Endothelial cell (in vitro differentiated cells): ENCODE measurements around the gene SIDT2. TPM values are rescaled to one million over a fixed set of nuclear protein-coding genes. Genes with fewer than 3 reads are reported as not detected.
A peak's percentile ranks its signal among the peaks of the same experiment; 100 is the strongest.

Source experiments
- DNase-seq: peaks from one replicate; pipeline ENCODE4 v3.0.0; 2021; ENCODE audit warnings: low spot score
- H3K27ac Mint-ChIP-seq: one replicate; pipeline ENCODE4 v1.8.0; 2021; ENCODE audit warnings: mixed read lengths, inconsistent platforms; ENCODE audit not compliant: unreplicated experiment
- H3K27me3 Mint-ChIP-seq: one replicate; pipeline ENCODE4 v1.8.0; 2021; ENCODE audit warnings: mild to moderate bottlenecking, moderate library complexity, mixed read lengths, inconsistent platforms; ENCODE audit not compliant: unreplicated experiment
- H3K36me3 Mint-ChIP-seq: one replicate; pipeline ENCODE4 v1.8.0; 2021; ENCODE audit warnings: mild to moderate bottlenecking, low read depth, mixed read lengths, inconsistent platforms; ENCODE audit not compliant: unreplicated experiment
- H3K4me1 Mint-ChIP-seq: one replicate; pipeline ENCODE4 v1.8.0; 2021; ENCODE audit warnings: mild to moderate bottlenecking, mixed read lengths, inconsistent platforms; ENCODE audit not compliant: unreplicated experiment
- H3K4me3 Mint-ChIP-seq: one replicate; pipeline ENCODE4 v1.8.0; 2021; ENCODE audit warnings: mild to moderate bottlenecking, mixed read lengths, inconsistent platforms; ENCODE audit not compliant: unreplicated experiment
- H3K9me3 Mint-ChIP-seq: one replicate; pipeline ENCODE4 v1.8.0; 2021; ENCODE audit warnings: mixed read lengths, inconsistent platforms; ENCODE audit not compliant: unreplicated experiment
- CTCF ChIP-seq: fragments of 200-600 bp; sonication (generic); IDR thresholded peaks from one replicate; pipeline ENCODE4 v1.5.0; 2021; ENCODE audit warnings: antibody characterized with exemption; ENCODE audit not compliant: unreplicated experiment
- total RNA-seq: library from RNA; stranded (reverse); fragmentation: NEBNext Ultra II Directional; extraction: Animal tissue kit (Norgen Biotek cat#: 25700); gene quantifications from one replicate; pipeline ENCODE4 v1.2.1, GENCODE V29; 2021; ENCODE audit not compliant: unreplicated experiment

Gene SIDT2
- total RNA-seq, 1 donor from 2014 or later = 41.3 TPM

DNA sequence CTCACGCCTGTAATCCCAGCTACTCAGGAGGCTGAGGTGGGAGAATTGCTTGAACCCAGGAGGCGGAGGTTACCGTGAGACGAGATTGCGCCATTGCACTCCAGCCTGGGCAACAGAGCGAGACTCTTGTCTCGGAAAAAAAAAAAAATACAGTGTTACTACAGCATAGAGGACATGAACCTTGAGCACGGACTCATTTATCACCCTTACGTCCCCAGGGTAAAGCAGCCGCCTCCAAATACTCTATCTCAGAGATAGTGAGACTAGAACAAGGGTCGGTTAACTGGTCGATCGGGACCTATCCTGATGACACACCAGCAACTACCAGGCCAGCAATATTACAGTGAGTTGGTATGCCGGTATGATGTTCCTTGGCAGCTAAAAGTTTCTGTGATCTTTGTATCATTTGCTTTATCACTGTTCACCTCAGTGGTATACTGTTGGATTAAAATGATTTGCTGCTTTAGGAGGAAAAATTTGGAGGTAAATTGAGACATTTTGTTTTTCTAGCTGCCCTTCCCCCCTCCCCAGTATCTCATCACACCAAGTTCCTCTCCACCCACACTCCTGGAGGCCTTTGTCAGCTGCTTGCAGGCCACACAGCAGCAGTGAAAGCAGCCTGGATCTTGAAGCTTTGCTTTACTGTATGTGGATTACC, 7.0 kb upstream of the SIDT2 start:
- H3K4me3 Mint-ChIP-seq = no peak overlapping the region

DNA sequence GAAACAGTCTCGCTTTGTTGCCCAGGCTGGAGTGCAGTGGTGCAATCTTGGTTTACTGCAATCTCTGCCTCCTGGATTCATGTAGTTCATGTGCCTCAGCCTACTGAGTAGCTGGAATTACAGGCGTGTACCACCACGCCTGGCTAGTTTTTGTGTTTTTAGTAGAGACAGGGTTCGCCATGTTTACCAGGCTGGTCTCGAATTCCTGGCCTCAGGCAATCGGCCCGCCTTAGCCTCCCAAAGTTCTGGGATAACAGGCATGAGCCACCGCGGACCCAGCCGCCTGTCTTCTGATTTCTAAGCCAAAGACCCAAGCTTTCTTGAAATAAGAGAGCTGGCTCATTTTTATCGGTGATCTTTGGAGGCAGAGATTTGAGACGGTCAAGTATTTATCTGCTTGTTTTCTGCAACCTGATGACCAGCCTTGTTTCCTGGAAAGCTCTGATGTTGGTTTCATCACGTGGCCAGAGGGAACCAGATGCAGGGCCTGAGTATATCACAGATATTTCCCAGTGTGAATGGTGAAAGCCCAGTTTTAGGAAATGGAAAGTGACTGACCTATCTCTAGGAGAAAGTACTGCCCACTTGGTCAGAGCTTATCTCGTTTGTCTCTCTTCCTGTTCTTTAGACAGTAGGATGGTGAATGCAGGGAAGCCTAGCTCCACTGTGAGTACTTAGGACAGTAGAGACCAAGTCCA, 5.7 kb upstream of the SIDT2 start:
- H3K27me3 Mint-ChIP-seq = peaks cover 2% of the 10 kb centered on the region
- peaks cover 26% of the 10 kb centered on the region for H3K4me1 Mint-ChIP-seq
- H3K36me3 Mint-ChIP-seq = peaks cover 7% of the 10 kb centered on the region
- peak overlapping the region; percentile 72 for H3K27ac Mint-ChIP-seq
- H3K4me3 Mint-ChIP-seq = no peak overlapping the region
- no peak for TF ChIP-seq CTCF
- H3K9me3 Mint-ChIP-seq = no peaks in the 10 kb centered on the region
- DNase-seq = no peak

More for the DNA sequence above, 7.0 kb upstream of the SIDT2 start:
- TF ChIP-seq CTCF = no peak
- H3K4me1 Mint-ChIP-seq = peaks cover 23% of the 10 kb centered on the region
- peaks cover 12% of the 10 kb centered on the region for H3K36me3 Mint-ChIP-seq
- H3K27me3 Mint-ChIP-seq = peaks cover 2% of the 10 kb centered on the region
- no peak for DNase-seq
- H3K27ac Mint-ChIP-seq = no peak overlapping the region
- no peaks in the 10 kb centered on the region for H3K9me3 Mint-ChIP-seq

GRCh38 chr11:117175104-117175503, 3.4 kb upstream of the SIDT2 start:
- Mint-ChIP-seq H3K27ac (no peak overlapping the region), H3K9me3 (no peaks in the 10 kb centered on the region), H3K27me3 (peaks cover 4% of the 10 kb centered on the region), H3K4me1 (peaks cover 37% of the 10 kb centered on the region), H3K4me3 (no peak overlapping the region), H3K36me3 (peaks cover 3% of the 10 kb centered on the region)
- no peak for TF ChIP-seq CTCF
- no peak for DNase-seq

- Mint-ChIP-seq H3K4me1 (peaks cover 41% of the 10 kb centered on the region), H3K9me3 (no peaks in the 10 kb centered on the region), H3K4me3 (no peak overlapping the region), H3K27me3 (peaks cover 4% of the 10 kb centered on the region), H3K27ac (no peak overlapping the region), H3K36me3 (peaks cover 3% of the 10 kb centered on the region)
- TF ChIP-seq CTCF = no peak
- no peak for DNase-seq
Observed at GRCh38 chr11:117175781-117176180, 2.8 kb upstream of the SIDT2 start.

DNA sequence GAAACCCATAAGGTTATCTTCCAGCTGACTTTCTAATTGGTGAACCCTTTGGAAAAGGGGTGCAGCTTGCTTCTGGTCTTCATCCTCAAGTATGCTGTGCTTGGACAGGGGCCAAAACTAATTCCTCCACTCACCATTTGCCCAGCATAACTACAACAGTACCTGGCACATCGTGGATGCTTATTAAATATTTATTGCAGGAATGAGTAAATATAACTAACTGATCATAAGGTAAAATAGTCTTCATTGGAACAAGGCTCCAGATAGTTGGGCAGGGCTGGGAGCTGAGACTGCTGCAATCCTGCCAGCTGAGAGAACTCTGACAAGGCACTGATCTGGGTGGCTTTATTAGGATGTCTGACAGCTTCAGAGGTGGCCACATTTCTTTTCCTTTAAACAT, 2.4 kb upstream of the SIDT2 start:
- peaks cover 45% of the 10 kb centered on the region for H3K4me1 Mint-ChIP-seq
- TF ChIP-seq CTCF = no peak
- H3K27me3 Mint-ChIP-seq = peaks cover 4% of the 10 kb centered on the region
- H3K36me3 Mint-ChIP-seq = peaks cover 3% of the 10 kb centered on the region
- no peak overlapping the region for H3K27ac Mint-ChIP-seq
- no peaks in the 10 kb centered on the region for H3K9me3 Mint-ChIP-seq
- DNase-seq = no peak
- no peak overlapping the region for H3K4me3 Mint-ChIP-seq
